ENCODE measurements around the gene ZNHIT1. TPM values are rescaled to one million over a fixed set of nuclear protein-coding genes. Genes with fewer than 3 reads are reported as not detected.

Gene ZNHIT1
- total RNA-seq, 2 donors from 2014 or later: 49.9 to 50.3 TPM

Other genes with a start within 250 kb of the ZNHIT1 start
- gene MUC12, start 248.6 kb upstream of the ZNHIT1 start, total RNA-seq: under 1 TPM; 0.34 to 0.41 TPM
- gene MUC17, start 198.1 kb upstream of the ZNHIT1 start, total RNA-seq: not detected
- 10 to 100 TPM; 49.7 to 64.2 TPM for gene TRIM56, start 132.7 kb upstream of the ZNHIT1 start, total RNA-seq
- gene SERPINE1, start 91.1 kb upstream of the ZNHIT1 start, total RNA-seq: under 1 TPM; 0.18 to 0.27 TPM
- gene AP1S1, start 63.7 kb upstream of the ZNHIT1 start, total RNA-seq: 10 to 100 TPM; 26.3 to 48.2 TPM
- not detected for gene VGF, start 52.6 kb upstream of the ZNHIT1 start, total RNA-seq
- gene NAT16, start 37.9 kb upstream of the ZNHIT1 start, total RNA-seq: not detected
- gene MOGAT3, start 17.1 kb upstream of the ZNHIT1 start, total RNA-seq: not detected
- gene PLOD3, start 584 bp upstream of the ZNHIT1 start, total RNA-seq: 10 to 100 TPM; 44.7 to 53.5 TPM
- 10 to 100 TPM; 17.3 to 26.1 TPM for gene CLDN15, start 19.6 kb downstream of the ZNHIT1 start, total RNA-seq
- gene FIS1, start 26.9 kb downstream of the ZNHIT1 start, total RNA-seq: 10 to 100 TPM; 70.0 to 74.8 TPM
- 1 to 10 TPM; 2.9 to 6.2 TPM for gene IFT22, start 103.6 kb downstream of the ZNHIT1 start, total RNA-seq
- not detected for gene COL26A1, start 144.7 kb downstream of the ZNHIT1 start, total RNA-seq